ENCODE results near the gene DENND5B.
A peak's percentile ranks its signal among the peaks of the same experiment; 100 is the strongest.
"Not testable (repeated sequence)": the region's sequence is repeated elsewhere in the genome, so short reads cannot be mapped to it uniquely, and the experiment has no call there.

Gene DENND5B

GRCh38 chr12:31589904-31590641 lies 863 bp downstream of the DENND5B start:
- no peak for DNase-seq

DNA sequence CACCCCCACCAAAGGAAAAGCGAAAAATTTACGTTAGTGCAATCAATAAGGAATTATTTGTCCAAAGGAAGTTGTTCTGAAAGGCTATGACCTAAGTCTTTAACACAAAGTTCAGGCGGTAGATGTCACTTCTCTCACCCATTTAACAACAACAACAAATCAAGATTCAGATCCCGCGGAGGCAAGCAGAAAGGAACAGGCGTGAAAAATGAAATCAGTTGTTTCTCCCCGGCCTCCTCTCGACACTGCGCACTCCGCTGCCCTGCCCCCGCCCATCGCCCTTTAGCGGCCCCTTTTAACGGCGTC lies 1.4 kb downstream of the DENND5B start:
- peak; percentile 17 for DNase-seq

DNA sequence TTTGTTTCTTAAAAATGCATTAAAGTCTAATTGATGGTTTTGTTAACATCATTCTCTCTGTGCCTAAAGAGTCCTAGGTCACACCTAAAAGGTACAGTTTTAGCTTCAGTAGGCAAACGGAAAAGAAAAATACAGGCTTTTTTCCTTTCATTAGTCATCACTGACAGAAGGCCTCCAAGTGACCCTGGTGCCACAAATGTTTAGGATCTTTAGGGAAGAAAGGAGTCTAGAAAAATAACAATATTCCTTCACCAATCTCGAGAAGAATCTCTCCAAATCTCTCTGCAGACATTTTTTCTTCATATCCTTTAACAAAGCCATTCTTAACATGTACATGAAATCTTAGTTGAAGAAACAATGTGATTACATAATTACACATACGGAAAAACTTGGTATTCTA lies 2.0 kb downstream of the DENND5B start:
- DNase-seq, result no peak

DNA sequence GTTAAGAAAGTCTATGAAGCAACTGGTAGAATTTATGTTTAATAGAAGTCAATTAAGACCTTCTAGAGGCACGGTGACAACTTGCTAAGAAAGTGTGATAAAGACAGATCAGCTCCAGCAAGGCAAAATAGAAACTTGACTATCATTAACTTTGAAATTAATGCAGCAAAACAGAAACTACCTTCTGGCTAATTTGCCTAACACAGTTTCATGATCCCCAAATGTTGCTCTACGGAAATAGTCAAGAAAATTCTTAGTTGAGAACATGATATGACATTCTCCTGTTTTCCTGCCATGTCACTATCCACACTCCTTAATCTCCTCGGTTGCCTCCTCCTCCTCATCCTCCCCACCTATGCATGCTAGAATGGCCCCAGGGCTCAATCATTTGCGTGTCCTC lies 4.2 kb downstream of the DENND5B start:
- no peak for DNase-seq

DNA sequence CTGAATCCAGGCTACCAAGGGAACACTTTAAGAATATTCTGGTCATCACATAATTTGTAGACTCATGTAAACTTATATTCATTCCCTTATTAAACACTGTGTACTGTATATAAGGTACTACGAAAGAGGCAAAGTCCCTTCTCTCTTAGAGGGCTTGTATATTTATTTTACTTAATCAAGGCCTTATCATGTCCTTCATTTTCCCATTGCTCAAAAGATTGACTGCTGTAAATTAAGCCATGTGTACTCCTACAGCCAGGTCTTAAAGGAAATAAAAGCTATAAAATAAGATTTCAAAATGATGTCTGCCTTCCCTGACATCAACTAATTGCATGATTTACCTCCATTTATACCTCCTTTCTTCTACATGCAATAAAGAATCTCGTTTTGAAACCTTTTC lies 5.0 kb downstream of the DENND5B start:
- no peak for DNase-seq

GRCh38 chr12:31585271-31585670 lies 5.7 kb downstream of the DENND5B start:
- DNase-seq, result no peak

DNA sequence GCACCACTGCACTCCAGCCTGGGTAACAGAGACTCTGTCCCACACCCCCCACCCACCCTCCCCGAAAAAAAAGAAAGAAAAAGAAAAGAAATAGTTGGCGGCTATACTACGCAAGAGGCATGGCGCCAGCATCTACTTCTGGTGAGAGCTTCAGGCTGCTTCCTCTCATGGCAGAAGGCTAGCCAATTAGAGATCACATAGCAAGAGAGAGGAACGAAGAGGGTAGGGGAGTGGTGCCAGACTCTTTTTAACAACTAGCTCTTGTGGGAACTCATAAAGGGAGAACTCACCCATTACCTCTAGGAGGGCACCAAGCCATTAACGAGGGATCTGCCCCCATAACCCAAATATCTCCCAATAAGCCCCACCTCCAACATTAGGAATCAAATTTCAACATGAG lies 6.2 kb downstream of the DENND5B start:
- no peak for DNase-seq

DNA sequence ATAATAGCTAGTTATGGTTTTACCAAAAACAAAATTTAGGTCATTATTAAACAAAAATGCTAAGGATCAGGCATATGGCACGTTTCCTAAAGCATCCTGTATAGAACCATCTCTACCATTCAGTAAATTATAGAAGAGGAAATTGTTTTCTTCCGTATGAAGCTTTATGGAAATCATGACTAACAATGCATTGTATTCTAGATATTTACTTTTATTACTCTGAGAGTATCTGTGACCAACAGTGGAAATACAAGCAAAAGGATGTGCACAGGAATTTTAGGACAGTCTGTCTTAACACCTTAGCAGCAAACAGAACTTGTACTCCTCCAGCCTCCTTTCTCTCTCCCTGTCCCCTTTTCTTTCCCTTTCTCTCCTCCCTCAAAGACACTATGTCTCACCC lies 7.1 kb downstream of the DENND5B start:
- DNase-seq, result no peak

GRCh38 chr12:31582155-31582554 lies 8.8 kb downstream of the DENND5B start:
- DNase-seq, result no peak

GRCh38 chr12:31578632-31579031 lies 12.3 kb downstream of the DENND5B start:
- DNase-seq, result no peak

GRCh38 chr12:31574803-31575575 lies 15.9 kb downstream of the DENND5B start:
- DNase-seq, result no peak

DNA sequence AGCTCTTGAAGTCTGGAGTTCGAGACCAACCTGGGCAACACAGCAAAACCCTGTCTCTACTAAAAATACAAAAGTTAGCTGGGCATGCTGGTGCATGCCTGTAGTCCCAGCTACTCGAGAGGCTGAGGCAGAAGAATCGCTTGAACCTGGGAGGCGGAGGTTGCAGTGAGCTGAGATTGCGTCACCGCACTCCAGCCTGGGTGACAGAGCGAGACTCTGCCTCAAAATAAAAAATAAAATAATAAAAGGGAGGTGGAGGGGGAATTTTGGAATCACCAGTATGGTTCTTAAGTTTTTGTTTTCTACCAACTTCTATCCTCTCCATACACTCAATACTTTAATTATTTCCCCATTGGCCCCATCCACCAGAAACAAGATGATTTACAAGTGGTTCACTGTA lies 16.6 kb downstream of the DENND5B start:
- not testable (repeated sequence) for DNase-seq

DNA sequence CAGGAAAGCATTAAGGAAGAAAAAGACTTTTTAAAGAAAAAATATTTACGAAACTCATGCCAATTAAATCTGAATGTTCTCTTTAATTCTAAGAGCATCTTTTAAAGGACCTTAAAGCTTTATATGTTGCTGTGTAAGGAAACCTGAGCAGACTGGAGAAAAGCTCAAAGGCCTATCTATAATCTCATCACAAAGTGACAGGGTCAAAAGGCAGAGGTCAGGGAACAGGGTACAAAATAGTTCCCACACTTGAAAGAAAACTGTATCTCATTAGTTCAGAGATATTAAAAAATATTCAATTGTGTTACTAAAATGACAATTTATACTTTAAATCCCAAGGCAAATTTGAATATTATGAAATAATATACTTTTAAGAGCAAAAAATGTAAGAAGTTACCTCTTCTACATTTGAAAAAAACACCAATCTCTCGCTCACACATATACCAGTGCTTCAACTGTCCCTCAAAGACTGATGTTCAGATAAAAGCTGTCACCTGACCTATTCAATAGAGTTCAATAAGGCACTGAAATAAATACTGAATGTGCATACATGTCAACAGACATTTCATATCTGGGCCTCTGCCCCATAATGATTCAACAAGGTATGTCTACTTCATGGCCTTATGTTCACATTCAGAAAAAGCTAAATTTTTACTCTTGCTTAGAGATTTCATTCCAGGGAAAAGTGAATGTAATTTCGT lies 17.9 kb downstream of the DENND5B start:
- DNase-seq, result no peak

- no peak for DNase-seq
These were observed 20.1 kb downstream of the DENND5B start for GRCh38 chr12:31570880-31571279.

DNA sequence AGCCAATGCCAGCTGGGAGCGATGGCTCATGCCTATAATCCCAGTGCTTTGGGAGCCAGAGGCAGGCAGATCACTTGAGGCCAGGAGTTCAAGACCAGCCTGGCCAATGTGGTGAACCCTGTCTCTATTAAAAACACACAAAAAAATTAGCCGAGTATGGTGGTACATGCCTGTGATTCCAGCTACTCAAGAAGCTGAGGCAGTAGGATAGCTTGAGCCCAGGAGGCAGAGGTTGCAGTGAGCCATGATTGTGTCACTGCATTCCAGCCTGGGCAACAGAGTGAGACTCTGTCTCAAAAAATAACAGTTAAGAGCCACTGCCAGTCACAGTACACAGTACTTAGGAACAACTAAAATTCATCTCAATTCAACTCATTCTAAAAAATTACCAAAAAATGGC lies 21.4 kb downstream of the DENND5B start:
- DNase-seq, result not testable (repeated sequence)

DNA sequence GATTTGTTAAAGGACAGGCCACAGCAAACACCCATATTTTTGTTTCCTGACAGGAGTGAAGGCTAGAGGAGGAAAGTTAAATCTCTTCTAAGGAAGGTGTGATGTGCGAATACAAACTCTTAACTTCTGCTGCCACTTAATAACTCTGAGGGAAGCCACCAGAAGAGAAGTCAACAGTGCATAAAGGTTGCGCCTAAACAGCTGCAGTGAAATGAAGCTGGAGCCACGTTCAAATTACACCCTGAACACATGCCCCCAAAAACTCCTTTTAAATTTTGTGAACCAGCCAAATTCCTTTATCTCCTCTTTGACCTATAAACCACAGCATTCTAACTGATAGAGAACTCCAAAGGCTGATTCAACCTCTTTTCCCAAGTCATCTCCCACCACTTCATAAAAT lies 22.4 kb downstream of the DENND5B start:
- no peak for DNase-seq

DNA sequence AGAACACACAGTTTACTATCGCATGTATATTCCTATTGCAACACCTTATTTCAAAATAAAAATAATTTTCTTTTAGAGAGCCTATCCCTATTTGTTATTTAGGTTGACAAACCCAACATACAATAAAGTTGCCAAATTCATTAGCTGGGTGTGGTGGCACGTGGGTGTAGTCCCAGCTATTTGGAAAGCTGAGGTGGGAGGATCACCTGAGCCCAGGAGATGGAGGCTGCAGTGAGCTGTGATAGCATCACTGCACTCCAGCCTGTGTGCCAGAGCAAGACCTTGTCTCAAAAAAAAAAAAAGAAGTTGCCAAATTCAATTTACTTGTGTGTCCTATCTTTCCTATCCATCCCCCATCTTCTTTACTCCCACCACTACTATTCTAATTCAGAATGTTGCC lies 23.9 kb downstream of the DENND5B start:
- DNase-seq, result no peak

DNA sequence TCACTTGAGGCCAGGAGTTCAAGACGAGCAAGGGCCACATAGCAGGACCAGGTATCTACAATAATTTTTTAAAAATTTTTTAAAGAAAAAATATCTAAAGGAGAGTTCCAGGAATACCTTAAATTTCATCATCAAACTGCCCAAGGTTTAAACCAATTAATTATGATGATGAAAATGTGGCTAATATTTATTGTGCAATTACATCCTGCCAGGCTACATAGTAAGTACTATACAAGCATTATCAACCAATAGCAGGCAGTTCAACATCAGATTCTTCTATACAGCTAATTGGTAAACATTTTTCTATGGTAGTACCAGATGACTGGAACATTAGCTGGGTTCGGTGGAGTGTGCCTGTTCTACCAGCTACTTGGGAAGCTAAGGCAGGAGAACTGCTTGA lies 24.4 kb downstream of the DENND5B start:
- no peak for DNase-seq

GRCh38 chr12:31562594-31563328 lies 28.2 kb downstream of the DENND5B start:
- DNase-seq, result no peak

GRCh38 chr12:31560516-31560915 lies 30.4 kb downstream of the DENND5B start:
- no peak for DNase-seq

- no peak for DNase-seq
These were observed 32.4 kb downstream of the DENND5B start for GRCh38 chr12:31558521-31558920.

DNA sequence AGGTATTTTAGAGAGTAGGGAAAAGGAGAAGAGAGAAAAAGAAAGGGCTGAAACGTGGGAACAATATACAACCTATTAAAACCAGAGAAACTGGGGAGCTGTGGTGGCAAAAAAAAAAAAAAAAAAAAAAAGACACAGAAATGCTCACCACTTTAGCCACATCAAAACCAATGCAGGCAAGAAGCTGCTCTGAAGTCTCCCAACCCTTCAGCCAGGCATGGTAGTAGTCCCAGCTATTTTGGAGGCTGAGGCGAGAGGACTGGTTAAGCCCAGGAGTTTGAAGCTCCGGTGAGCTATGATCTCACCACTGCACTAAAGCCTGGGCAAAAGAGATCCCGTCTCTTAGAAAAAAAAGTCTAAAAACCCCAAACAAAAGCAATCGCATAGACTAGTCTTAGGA lies 33.2 kb downstream of the DENND5B start:
- no peak for DNase-seq

DNA sequence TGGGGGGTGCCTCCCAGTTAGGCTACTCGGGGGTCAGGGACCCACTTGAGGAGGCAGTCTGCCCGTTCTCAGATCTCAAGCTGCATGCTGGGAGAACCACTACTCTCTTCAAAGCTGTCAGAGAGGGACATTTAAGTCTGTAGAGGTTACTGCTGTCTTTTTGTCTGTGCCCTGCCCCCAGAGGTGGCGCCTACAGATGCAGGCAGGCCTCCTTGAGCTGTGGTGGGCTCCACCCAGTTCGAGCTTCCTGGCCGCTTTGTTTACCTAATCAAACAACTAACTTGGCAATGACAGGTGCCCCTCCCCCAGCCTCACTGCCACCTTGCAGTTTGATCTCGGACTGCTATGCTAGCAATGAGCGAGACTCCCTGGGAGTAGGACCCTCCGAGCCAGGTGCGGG lies 35.5 kb downstream of the DENND5B start:
- DNase-seq, result not testable (repeated sequence)
